A673 (cell line): ENCODE data around the gene RAB1B. TPM values are rescaled to one million over a fixed set of nuclear protein-coding genes. Genes with fewer than 3 reads are reported as not detected.

Experiments
- BruUV-seq: library from RNA; stranded (reverse); fragments of 400-500 nt; replicated peaks from 2 replicates; lab custom pipeline; 2021; lab: Mats Ljungman, UMichigan
- CTCF ChIA-PET: fragments of 300-600 bp; sonication (Branson Sonifier 250); formaldehyde crosslinking; loops from one replicate; lab custom pipeline; 2022; ENCODE audit warnings: antibody characterized with exemption; lab: Charles Lee
- POLR2A ChIA-PET: fragments of 300-600 bp; sonication (Branson Sonifier 250); formaldehyde crosslinking; loops from one replicate; lab custom pipeline; 2022; ENCODE audit warnings: antibody characterized with exemption; ENCODE audit not compliant: low non-redundant PET; lab: Charles Lee
- DNase-seq: peaks from one replicate; pipeline ENCODE4 v3.0.0-alpha.2; 2015; ENCODE audit warnings: low spot score
- H3K27ac ChIP-seq: fragments of 200-600 bp; sonication (generic); 2 replicates; pipeline ENCODE4 v1.5.1; 2016; ENCODE audit warnings: mixed run types, low read depth, mild to moderate bottlenecking, mixed read lengths, antibody characterized with exemption, low read length; ENCODE audit not compliant: poor library complexity, severe bottlenecking
- H3K27me3 ChIP-seq: fragments of 200-600 bp; sonication (generic); replicated peaks from 2 replicates; pipeline ENCODE4 v1.6.1; 2017; ENCODE audit warnings: mixed run types, low read depth, mild to moderate bottlenecking, mixed read lengths, antibody characterized with exemption, low read length; ENCODE audit not compliant: insufficient read depth, poor library complexity
- H3K36me3 ChIP-seq: fragments of 200-600 bp; sonication (generic); 2 replicates; pipeline ENCODE4 v1.6.1; 2016; ENCODE audit warnings: mixed run types, mild to moderate bottlenecking, mixed read lengths, antibody characterized with exemption, low read length; ENCODE audit not compliant: insufficient read depth, poor library complexity, severe bottlenecking
- H3K4me1 ChIP-seq: fragments of 200-600 bp; sonication (generic); 2 replicates; pipeline ENCODE4 v1.6.1; 2017; ENCODE audit warnings: mixed run types, mild to moderate bottlenecking, mixed read lengths, antibody characterized with exemption, low read length; ENCODE audit not compliant: insufficient read depth, poor library complexity, severe bottlenecking
- H3K4me3 ChIP-seq: fragments of 200-600 bp; sonication (generic); 2 replicates; pipeline ENCODE4 v1.5.1; 2016; ENCODE audit warnings: low read depth, mixed run types, mild to moderate bottlenecking, mixed read lengths, low read length; ENCODE audit not compliant: poor library complexity, severe bottlenecking
- H3K9me3 ChIP-seq: fragments of 200-600 bp; sonication (generic); 2 replicates; pipeline ENCODE4 v1.6.1; 2016; ENCODE audit warnings: mixed run types, low read depth, mild to moderate bottlenecking, mixed read lengths, antibody characterized with exemption, low read length; ENCODE audit not compliant: poor library complexity, severe bottlenecking
- CTCF ChIP-seq: fragments of 300-800, 200-600 bp; sonication (generic); conservative IDR thresholded peaks from 2 replicates; pipeline ENCODE4 v1.5.1; 2017; ENCODE audit warnings: low read depth, mild to moderate bottlenecking, antibody characterized with exemption, low read length, moderate library complexity, mixed read lengths
- EZH2 ChIP-seq: fragments of 200-600 bp; sonication (generic); IDR thresholded peaks from 2 replicates; pipeline ENCODE4 v1.6.1; 2017; ENCODE audit warnings: borderline replicate concordance, low read depth, mild to moderate bottlenecking, mixed read lengths, antibody characterized with exemption, low read length; ENCODE audit not compliant: poor library complexity, severe bottlenecking
- intact Hi-C: fragments of 100-400 bp; cut with micrococcal nuclease; formaldehyde crosslinking; loops from one replicate; pipeline ENCODE4 v1.10.0; 2022; ENCODE audit not compliant: unreplicated experiment
- total RNA-seq: library from RNA; stranded (reverse); gene quantifications from 2 replicates; pipeline ENCODE4 v1.2.3, GENCODE V29; 2021

The RAB1B gene
- total RNA-seq, 1 experiment from 2014 or later = 186 TPM

- DNase-seq = peak; percentile 67
- POLR2A ChIA-PET = no interaction called here
- Histone ChIP-seq H3K27ac (no peak overlapping the region), H3K4me1 (no peaks in the 10 kb centered on the region), H3K4me3 (no peak overlapping the region), H3K36me3 (no peaks in the 10 kb centered on the region), H3K9me3 (no peaks in the 10 kb centered on the region), H3K27me3 (no peaks in the 10 kb centered on the region)
- intact Hi-C loops = loop anchor here (1.0 to 5.0 kb wide), 3 partner anchors 37 to 106 kb away; no protein-coding TSS in a partner anchor
- TF ChIP-seq CTCF = no peak
- no peak for TF ChIP-seq EZH2
- CTCF ChIA-PET = interaction anchor here (0.6 to 0.7 kb wide), 2 partner anchors 59 to 154 kb away, joined by 3 to 7 read pairs; no protein-coding TSS in a partner anchor
- BruUV-seq = no TSS peak
Measured at GRCh38 chr11:66221726-66222236, 46.7 kb upstream of the RAB1B start.

GRCh38 chr11:66222358-66223149 is 45.9 kb upstream of the RAB1B start:
- BruUV-seq = no TSS peak
- Histone ChIP-seq H3K4me1 (no peaks in the 10 kb centered on the region), H3K36me3 (no peaks in the 10 kb centered on the region), H3K4me3 (no peak overlapping the region), H3K27ac (no peak overlapping the region), H3K9me3 (no peaks in the 10 kb centered on the region), H3K27me3 (no peaks in the 10 kb centered on the region)
- intact Hi-C loops = loop anchor here (1.0 to 5.0 kb wide), 3 partner anchors 36 to 105 kb away; no protein-coding TSS in a partner anchor
- ChIA-PET POLR2A (interaction anchor here (0.8 kb wide), 1 partner anchor 15 kb away, joined by 20 read pairs; no protein-coding TSS in a partner anchor), CTCF (interaction anchor here (0.6 to 1.0 kb wide), 6 partner anchors 19 to 396 kb away, joined by 3 to 11 read pairs (median 3); no protein-coding TSS in a partner anchor)
- peak; percentile 96 for DNase-seq
- TF ChIP-seq CTCF (peak; percentile 100), EZH2 (no peak)

GRCh38 chr11:66224226-66224855 is 44.1 kb upstream of the RAB1B start:
- BruUV-seq = no TSS peak
- ChIA-PET CTCF (no interaction called here), POLR2A (no interaction called here)
- intact Hi-C loops = loop anchor here (5.0 kb wide), 1 partner anchor 103 kb away; no protein-coding TSS in a partner anchor
- H3K27ac ChIP-seq = no peak overlapping the region
- no peaks in the 10 kb centered on the region for H3K36me3 ChIP-seq
- no peak for DNase-seq
- TF ChIP-seq CTCF (no peak), EZH2 (no peak)
- H3K4me1 ChIP-seq = peaks cover 9% of the 10 kb centered on the region
- no peaks in the 10 kb centered on the region for H3K9me3 ChIP-seq
- no peak overlapping the region for H3K4me3 ChIP-seq
- H3K27me3 ChIP-seq = no peaks in the 10 kb centered on the region
